CD1c-positive myeloid dendritic cell (primary cell): Measurements from ENCODE around the gene KNSTRN.
A peak's percentile ranks its signal among the peaks of the same experiment; 100 is the strongest.

Source experiments
- DNase-seq: peaks from one replicate; pipeline ENCODE4 v3.0.0-alpha.2; 2016; ENCODE audit errors: extremely low spot score

The KNSTRN gene

DNA sequence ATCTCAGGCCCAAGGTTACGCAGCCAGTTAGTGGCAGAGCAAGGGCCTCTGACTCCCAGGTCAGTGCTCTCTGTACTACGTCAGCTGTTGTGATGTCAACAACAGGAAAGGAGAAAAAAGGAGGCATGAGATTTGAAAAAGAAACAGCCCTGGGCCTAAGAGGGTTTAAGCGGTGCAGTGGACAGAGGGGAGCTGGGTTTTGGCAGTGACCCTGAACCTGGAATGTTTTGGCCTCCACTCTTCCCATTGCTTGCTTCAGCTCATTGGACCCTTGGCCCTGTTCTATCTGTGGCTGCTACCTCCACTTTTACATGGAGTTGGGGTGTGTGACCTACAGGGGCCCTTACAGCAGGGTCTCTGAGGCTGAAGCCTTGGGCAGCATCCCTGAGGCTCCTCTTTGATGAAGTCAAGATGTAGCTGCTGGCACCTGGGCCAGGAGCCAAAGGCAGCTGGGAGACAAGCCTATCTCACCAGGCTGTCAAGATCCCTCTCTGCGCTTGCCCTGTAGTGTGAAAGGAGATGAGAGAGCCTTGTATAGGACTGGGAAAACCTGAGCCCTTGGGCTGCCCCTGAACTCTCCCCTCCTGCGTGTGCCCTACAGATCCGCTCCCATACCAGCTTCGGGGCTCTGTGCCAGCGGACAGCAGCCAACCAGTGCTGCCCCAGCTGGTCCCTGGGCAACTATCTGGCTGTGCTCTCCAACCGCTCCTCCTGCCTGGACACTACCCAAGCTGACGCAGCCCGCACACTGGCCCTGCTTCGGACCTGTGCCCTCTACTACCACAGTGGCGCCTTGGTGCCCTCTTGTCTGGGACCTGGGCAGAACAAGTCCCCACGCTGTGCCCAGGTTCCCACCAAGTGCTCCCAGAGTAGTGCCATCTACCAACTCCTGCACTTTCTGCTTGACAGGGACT is 15.8 kb upstream of the KNSTRN start:
- no peak for DNase-seq

DNA sequence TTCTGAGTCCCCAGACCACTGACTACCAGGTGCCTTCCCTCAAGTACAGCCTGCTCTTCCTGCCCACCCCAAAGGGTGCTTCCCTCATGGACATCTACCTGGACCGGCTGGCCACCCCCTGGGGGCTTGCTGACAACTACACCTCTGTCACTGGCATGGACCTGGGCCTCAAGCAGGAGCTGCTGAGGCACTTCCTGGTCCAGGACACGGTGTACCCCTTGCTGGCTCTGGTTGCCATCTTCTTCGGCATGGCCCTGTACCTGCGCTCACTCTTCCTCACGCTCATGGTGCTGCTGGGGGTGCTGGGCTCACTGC is 15.2 kb upstream of the KNSTRN start:
- DNase-seq = no peak

DNA sequence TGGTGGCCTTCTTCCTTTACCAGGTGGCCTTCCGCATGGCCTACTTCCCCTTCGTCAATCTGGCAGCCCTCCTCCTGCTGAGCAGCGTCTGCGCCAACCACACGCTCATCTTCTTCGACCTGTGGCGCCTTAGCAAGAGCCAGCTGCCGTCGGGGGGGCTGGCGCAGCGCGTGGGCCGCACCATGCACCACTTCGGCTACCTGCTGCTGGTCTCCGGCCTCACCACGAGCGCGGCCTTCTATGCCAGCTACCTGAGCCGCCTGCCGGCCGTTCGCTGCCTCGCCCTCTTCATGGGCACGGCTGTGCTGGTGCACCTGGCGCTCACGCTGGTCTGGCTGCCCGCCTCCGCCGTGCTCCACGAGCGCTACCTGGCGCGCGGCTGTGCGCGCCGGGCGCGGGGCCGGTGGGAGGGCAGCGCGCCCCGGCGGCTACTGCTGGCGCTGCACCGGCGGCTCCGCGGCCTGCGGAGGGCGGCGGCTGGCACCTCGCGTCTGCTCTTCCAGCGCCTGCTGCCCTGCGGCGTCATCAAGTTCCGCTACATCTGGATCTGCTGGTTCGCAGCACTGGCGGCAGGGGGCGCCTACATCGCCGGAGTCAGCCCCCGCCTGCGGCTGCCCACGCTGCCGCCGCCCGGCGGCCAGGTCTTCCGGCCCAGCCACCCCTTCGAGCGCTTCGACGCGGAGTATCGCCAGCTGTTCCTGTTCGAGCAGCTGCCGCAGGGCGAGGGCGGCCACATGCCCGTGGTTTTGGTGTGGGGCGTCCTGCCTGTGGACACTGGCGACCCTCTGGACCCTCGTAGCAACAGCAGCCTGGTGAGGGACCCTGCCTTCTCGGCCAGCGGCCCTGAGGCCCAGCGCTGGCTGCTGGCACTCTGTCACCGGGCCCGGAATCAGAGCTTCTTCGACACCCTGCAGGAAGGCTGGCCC is 14.6 kb upstream of the KNSTRN start:
- DNase-seq = peak; percentile 97

DNA sequence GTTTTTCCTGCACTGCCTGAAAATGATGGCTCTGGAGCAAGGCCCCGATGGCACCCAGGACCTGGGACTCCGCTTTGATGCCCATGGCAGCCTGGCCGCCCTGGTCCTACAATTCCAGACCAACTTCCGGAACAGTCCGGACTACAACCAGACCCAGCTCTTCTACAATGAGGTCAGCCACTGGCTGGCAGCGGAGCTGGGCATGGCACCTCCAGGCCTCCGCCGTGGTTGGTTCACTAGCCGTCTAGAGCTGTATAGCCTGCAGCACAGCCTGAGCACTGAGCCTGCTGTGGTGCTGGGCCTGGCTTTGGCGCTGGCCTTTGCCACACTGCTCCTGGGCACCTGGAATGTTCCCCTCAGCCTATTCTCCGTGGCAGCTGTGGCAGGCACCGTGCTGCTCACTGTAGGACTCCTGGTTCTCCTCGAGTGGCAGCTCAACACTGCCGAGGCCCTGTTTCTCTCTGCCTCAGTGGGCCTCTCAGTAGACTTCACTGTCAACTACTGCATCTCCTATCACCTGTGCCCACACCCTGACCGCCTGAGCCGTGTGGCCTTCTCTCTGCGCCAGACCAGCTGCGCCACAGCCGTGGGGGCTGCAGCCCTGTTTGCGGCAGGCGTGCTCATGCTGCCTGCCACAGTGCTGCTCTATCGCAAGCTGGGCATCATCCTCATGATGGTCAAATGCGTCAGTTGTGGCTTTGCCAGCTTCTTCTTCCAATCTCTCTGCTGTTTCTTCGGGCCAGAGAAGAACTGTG is 13.6 kb upstream of the KNSTRN start:
- no peak for DNase-seq

DNA sequence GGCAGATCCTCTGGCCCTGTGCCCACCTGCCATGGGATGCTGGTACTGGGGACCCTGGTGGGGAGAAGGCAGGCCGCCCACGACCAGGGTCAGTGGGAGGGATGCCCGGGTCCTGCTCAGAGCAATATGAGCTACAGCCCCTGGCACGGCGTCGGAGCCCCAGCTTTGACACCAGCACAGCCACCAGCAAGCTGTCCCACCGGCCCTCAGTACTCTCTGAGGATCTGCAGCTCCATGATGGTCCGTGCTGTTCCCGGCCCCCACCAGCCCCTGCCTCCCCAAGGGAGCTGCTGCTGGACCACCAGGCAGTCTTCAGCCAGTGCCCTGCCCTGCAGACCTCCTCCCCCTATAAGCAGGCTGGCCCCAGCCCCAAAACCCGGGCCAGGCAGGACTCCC is 13.0 kb upstream of the KNSTRN start:
- DNase-seq = no peak

DNA sequence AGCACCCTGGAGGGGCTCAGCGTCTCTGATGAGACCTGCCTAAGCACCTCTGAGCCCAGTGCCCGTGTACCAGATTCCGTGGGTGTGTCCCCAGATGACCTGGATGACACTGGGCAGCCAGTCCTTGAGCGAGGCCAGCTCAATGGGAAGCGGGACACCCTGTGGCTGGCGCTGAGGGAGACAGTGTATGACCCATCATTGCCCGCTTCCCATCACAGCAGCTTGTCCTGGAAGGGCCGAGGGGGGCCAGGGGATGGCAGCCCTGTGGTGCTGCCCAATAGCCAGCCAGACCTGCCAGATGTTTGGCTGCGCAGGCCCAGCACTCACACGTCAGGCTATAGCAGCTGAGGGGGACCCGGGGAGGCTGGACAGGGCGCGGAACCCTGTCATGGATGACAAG is 12.6 kb upstream of the KNSTRN start:
- DNase-seq = no peak

DNA sequence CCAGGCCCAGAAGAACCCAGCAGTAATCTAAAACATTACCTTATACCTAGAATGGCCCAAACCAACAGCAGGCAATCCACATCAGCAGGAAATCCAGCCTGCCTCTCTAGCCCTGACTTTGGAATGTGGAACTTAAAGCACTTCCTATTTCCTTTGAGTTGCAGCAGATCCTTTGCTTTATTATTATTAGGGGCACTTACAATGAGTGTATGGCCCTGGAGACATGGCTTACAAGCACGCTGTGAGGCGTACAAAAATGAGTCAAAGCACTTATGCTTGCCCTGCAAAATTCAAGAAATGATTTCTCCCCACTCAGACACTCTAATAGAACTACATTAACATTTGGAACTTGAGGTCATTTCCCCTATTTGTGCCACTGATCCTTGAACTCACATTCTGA is 9.5 kb upstream of the KNSTRN start:
- DNase-seq = peak; percentile 51

DNA sequence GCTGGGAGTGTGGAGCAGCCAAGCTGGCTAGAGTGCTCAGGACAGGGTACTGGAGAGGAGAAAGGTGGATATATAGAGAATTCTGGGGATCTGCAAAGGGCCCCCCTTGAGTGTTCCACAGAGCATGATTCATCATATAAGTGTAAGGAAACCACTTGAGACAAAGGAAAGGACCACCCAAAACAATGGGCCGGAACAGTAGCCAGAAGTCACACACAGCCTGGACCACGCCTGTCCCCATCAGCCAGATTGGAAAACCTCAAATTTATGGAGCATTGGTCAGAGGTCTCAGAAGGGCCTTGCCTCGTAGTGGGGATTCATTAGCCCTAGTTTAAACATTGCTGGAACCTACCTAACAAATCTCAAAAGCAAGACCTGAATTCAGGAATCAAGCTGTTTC is 4.9 kb upstream of the KNSTRN start:
- no peak for DNase-seq

DNA sequence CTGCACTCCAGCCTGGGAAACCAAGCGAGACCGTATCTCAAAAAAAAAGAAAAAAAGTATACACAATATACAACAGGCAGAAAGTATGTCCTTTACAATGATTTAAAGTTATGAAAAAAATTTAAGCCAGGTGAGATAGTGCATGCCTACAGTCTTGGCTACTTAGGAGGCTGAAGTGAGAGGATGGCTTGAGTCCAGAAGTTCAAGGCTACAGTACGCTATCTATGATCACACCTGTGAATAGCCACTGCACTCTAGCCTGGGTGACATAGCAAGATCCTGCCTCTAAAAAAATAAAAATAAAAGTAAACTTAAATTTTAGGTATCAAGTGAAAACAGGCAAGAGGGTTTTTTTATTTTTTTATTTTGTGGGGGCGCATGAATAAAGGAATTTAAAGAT is 3.1 kb upstream of the KNSTRN start:
- no peak for DNase-seq

DNA sequence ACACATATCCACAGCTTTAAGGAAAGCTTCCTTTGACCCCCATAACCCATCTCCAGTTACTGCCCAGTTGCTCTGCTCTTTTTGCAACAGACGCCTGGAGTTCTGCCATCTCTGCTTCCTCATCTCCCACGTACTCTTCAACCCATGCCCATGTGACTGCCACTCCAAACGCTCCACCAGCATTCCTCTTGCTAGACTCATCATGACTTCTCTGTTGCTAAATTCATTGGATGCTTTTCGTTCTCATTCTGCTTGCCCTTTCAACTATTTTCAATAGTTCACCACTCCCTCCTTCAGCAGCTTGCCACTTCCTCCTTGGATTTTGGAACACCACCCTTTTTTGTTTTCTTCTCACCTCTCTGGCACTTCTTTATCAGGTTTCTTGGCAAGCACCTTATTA is 2.7 kb upstream of the KNSTRN start:
- DNase-seq = peak; percentile 84

DNA sequence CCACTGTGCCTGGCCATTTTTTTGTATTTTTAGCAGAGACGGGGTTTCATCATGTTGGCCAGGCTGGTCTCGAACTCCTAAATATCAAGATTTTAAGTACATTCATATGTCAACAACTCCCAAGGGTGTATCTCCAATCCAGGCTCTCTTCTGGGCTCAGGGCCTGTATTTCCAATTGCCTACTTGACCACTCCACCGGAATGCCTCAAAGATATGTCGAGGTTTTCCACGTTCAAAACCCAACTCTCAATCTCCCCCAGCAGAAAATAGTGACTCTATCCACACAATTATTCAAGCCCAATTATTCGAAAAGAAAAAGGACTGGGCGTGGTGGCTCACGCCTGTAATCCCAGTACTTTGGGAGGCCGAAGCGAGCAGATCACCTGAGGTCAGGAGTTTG is 1.9 kb upstream of the KNSTRN start:
- no peak for DNase-seq

DNA sequence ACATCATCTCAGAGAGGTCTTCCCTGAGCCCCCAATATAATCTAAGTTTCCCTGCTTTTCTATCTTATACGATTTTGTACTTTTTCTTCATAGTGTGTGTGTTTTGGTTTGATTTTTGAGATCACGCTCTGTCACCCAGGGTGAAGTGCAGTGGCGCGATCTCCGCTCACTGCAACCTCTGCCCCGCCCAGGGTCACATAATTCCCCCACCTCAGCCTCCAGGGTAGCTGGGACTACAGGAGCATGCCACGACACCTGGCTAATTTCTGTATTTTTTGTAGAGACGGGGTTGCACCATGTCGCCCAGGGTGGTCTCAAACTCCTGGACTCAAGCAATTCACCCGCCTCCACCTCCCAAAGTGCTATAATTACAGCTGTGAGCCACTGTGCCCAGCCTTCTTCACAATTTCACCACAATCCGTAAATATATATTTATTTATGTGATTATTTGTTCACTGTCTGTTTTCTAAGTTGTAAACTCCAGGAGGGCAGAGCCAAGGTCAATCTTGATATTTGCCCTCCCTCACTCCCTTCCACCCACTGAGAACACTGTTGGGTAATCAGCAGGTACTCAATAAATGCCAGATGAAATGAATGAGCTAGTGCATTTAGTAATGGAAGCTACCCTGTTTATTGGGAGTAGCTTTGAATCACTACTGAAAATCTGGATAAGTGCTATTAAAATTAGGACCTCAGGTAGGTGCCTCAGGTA is 547 bp upstream of the KNSTRN start:
- DNase-seq = no peak

DNA sequence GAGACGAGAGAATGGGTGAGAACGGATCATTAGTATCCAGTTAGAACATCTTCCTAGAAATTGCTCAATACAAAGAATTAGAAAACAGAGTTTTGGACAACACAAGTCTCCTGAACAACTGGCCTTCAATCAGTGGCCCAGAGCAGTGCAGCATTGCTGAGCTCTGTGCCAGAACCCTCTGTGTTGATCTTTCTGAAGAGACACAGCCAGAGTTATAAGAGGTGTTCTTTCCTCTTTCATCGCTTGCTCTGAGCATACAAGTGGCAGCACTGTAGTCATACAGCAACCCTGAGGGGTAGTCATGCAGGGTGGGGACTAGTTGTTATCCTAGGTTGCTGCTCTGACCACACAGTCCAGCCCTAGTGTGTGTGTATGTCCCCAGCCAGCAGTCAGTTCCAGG is 4.0 kb downstream of the KNSTRN start:
- no peak for DNase-seq

DNA sequence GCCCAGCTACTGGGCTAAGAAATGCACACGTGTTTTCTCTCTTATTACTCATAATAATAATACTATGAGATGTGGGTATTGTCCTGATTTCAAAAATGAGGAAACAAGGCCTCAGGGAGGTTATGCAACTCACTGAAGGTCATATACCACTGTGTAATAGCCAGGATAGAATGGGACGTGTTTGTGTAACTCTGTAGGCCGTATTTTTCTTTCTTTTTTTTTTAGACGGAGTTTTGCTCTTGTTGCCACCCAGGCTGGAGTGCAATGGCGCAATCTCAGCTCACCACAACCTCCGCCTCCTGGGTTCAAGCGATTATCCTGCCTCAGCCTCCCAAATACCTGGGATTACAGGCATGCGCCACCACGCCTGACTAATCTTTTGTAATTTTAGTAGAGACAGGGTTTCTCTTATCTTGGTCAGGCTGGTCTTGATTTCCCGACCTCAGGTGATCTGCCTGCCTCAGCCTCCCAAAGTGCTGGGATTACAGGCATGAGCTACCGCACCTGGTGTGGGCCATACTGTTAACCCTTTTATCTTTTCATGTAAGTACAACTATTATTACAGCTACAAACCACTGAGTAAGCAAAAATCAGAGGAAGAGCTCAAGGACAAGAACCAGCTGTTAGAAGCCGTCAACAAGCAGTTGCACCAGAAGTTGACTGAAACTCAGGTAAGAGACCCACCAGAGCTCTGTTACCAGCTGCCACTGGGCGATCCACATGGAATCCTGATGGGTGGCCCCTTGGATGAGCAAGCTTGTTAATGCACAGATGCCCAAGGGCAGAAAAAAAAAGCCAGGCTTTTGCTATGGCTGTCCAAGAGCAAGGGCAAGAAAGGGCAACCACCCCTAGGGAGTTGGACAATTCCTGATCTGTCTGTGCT is 6.7 kb downstream of the KNSTRN start:
- peak; percentile 91 for DNase-seq

DNA sequence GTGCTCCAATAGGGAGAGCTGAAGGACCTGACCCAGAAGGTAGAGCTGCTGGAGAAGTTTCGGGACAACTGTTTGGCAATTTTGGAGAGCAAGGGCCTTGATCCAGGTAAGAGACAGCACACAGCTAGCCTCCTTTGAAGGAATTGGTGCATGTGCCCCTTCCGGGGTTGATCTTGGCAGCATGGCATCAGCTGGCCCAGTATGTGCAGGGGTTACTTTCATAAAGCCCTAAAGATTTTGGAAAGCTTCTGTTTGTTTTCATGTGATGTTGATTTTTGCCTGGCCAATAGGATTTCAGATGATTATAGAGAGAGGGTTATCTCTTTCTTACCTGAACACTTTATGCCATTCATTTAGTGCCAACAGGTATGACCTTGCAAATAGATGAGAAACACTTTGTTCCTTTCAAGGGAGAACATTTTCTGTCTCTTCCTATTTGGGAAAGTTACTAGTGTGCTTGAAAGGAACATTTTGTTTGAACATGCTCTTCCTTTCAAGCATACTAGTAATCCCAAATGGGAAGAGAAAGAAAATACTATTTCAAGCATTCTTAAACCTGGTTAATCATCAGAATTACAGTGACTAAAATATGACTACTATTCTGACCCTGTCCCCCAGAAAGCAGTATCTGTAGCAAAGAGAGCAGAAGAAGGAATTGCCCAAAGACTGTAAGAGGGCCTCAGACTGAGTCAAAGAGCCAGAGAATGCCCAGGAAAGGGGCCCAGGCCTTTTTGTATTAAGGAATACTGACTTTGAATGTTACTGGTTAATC is 7.5 kb downstream of the KNSTRN start:
- no peak for DNase-seq

DNA sequence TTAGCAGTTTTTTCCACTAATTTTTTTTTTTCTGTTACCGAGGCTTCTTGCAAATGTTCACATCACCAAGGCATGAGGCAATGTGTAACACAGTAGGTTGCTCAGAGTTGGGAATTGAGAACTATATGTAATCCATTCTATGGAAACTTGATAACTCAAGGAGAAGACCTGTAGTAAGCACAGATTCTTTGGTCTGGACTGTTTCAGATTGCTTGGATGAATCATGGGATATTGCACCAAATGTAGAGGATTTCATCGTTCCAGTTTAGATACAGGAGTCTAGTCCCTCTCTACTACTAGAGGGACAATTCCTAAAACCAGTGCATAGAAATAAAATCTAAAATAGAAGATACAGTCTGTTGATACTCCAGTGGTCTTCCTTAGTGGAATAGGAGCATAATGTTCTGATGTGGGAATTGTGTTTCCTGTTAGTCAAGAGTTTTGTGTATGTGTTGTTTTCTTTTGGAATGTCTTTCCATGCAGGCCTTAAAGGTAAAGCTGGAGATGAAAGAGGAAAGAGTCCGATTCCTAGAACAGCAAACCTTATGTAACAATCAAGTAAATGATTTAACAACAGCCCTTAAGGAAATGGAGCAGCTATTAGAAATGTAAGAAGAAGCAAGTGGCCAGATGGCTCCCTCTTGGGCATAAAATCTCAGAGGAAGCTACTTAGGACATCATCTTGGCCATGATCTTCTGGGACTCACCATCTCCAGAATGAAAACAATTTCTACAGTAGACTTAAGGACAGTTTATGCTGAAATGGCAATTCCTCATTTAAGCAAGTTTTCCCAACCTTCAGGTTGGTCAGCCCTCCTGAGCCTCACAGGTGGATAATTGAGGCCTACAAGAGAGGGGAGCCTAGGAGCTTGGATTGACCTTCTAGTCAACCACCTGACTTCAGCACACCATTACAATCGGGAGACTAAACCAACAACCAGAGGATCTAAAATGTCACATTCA is 10.7 kb downstream of the KNSTRN start:
- DNase-seq = no peak

DNA sequence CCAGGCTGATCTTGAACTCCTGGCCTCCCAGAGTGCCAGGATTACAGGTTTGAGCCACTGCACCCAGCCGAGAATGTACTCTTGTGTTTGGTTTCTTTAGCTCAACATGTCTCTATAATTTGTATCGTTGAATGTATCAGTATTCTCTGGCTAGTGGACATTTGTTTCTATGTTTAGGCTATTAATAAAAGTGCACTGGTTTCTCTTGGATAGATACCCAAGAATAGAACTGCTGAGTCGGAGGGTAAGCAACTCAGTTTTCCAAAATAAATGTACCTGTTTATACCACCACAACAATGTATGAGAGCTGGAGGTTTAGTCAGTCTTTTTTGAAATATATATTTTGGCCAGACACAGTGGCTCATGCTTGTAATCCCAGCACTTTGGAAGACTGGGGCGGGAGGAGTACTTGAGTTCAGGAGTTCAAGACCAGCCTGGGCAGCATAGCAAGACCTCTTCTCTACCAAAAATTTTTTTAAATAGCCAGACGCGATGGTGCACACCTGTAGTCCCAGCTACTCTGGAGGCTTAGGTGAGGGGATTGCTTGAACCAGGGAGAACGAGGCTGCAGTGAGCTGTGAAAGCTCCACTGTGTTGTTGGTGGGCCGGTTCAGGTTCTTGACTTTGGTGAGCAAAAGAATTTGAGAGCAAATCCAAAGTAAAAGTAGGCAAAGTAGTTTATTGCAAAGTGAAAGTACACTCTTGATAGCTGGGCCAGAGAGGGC is 15.3 kb downstream of the KNSTRN start:
- no peak for DNase-seq

DNA sequence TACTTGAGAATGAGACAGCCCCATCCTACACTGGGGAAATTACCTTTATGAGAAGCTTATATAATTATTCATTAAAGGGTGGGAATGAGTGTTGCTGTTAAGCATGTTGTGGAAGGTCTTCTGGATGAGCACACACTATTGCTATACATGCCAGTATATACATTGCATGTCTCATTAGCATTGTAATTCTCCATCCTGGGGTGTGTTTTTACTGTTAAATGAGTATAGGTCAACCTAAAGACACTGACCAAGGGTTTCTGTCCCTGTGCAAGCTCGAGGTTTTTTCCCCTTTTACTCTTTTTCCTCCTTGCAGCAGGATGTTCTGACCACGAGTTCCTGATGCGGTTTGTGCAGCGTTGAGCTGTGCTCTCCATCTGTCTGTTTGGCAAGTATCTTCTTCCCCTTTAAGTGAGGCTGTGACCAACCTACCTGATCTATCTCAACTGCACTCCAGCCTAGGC is 15.9 kb downstream of the KNSTRN start:
- DNase-seq = peak; percentile 67
